SU-DHL-6 (cell line): ENCODE data around the gene ZNF212.
A peak's percentile ranks its signal among the peaks of the same experiment; 100 is the strongest.

Experiments
- H2AFZ ChIP-seq: fragments of 200-600 bp; sonication (generic); 2 replicates; pipeline ENCODE4 v1.6.1; 2014; ENCODE audit warnings: low read depth, mild to moderate bottlenecking, moderate library complexity, mixed read lengths, antibody characterized with exemption, low read length; ENCODE audit not compliant: severe bottlenecking
- H3F3A ChIP-seq: fragments of 200-600 bp; shearing (Covaris generic); 2 replicates; pipeline ENCODE4 v1.6.0; 2016; ENCODE audit warnings: antibody characterized with exemption, mild to moderate bottlenecking; ENCODE audit not compliant: insufficient read depth
- H3K27ac ChIP-seq: fragments of 200-600 bp; sonication (generic); 2 replicates; pipeline ENCODE4 v1.5.1; 2016; ENCODE audit warnings: low read depth, mild to moderate bottlenecking, low read length, moderate library complexity, mixed read lengths
- H3K27me3 ChIP-seq: fragments of 200-600 bp; sonication (generic), shearing (Covaris generic); 2 replicates; pipeline ENCODE4 v1.6.0; 2014; ENCODE audit warnings: mild to moderate bottlenecking, low read length
- H3K36me3 ChIP-seq: fragments of 200-600 bp; sonication (generic); 2 replicates; pipeline ENCODE4 v1.6.1; 2014; ENCODE audit warnings: mild to moderate bottlenecking, low read length, mixed read lengths
- H3K4me2 ChIP-seq: fragments of 300-600, 200-600 bp; shearing (Covaris generic), sonication (generic); 2 replicates; pipeline ENCODE4 v1.6.0; 2014; ENCODE audit warnings: low read length, low read depth, mild to moderate bottlenecking; ENCODE audit not compliant: poor library complexity, severe bottlenecking
- H3K4me3 ChIP-seq: fragments of 200-600 bp; sonication (generic); 2 replicates; pipeline ENCODE4 v1.5.1; 2014; ENCODE audit warnings: antibody characterized with exemption, low read length, mild to moderate bottlenecking, mixed read lengths; ENCODE audit not compliant: insufficient read depth, poor library complexity, severe bottlenecking
- H3K79me2 ChIP-seq: fragments of 200-600 bp; sonication (generic); 2 replicates; pipeline ENCODE4 v1.6.1; 2014; ENCODE audit warnings: mild to moderate bottlenecking, low read length, moderate library complexity; ENCODE audit not compliant: insufficient read depth
- H3K9ac ChIP-seq: fragments of 200-600 bp; sonication (generic); 2 replicates; pipeline ENCODE4 v1.7.0; 2014; ENCODE audit warnings: mild to moderate bottlenecking, low read length
- H3K9me2 ChIP-seq: fragments of 200-600 bp; sonication (generic); replicated peaks from 2 replicates; pipeline ENCODE4 v1.6.1; 2014; ENCODE audit warnings: low read length; ENCODE audit not compliant: insufficient read depth
- H3K9me3 ChIP-seq: fragments of 200-600 bp; sonication (generic); 2 replicates; pipeline ENCODE4 v1.6.1; 2014; ENCODE audit warnings: low read length, mixed read lengths; ENCODE audit not compliant: insufficient read depth
- H4K20me1 ChIP-seq: fragments of 200-600 bp; sonication (generic); 2 replicates; pipeline ENCODE4 v1.6.1; 2014; ENCODE audit warnings: low read depth, mild to moderate bottlenecking, antibody characterized with exemption, low read length, moderate library complexity, mixed read lengths
- EZH2phosphoT487 ChIP-seq: fragments of 200-600 bp; sonication (generic), shearing (Covaris generic); conservative IDR thresholded peaks from 2 replicates; pipeline ENCODE4 v1.6.1; 2018; ENCODE audit warnings: mild to moderate bottlenecking, antibody characterized with exemption, low read length, moderate library complexity, mixed read lengths
- TF ChIP-seq, protein P1 (sequence below): fragments of 200-600 bp; sonication (generic); IDR thresholded peaks from one replicate; pipeline ENCODE4 v1.5.1; 2017; ENCODE audit warnings: antibody characterized with exemption, mild to moderate bottlenecking, low read length, moderate library complexity; ENCODE audit not compliant: insufficient read depth, poor library complexity, severe bottlenecking

Gene ZNF212

GRCh38 chr7:149239345-149240143 is at the start of gene ZNF212:
TSS of gene ZNF212 (plus strand) at chr7:149239651. CDS start at chr7:149239779, 128 bp downstream.
- peaks cover 31% of the 10 kb centered on the region for H3K79me2 ChIP-seq
- TF ChIP-seq, protein P1, sequence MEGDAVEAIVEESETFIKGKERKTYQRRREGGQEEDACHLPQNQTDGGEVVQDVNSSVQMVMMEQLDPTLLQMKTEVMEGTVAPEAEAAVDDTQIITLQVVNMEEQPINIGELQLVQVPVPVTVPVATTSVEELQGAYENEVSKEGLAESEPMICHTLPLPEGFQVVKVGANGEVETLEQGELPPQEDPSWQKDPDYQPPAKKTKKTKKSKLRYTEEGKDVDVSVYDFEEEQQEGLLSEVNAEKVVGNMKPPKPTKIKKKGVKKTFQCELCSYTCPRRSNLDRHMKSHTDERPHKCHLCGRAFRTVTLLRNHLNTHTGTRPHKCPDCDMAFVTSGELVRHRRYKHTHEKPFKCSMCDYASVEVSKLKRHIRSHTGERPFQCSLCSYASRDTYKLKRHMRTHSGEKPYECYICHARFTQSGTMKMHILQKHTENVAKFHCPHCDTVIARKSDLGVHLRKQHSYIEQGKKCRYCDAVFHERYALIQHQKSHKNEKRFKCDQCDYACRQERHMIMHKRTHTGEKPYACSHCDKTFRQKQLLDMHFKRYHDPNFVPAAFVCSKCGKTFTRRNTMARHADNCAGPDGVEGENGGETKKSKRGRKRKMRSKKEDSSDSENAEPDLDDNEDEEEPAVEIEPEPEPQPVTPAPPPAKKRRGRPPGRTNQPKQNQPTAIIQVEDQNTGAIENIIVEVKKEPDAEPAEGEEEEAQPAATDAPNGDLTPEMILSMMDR = peak; percentile 64
- no peak for TF ChIP-seq EZH2phosphoT487
- peak within 1 kb of the TSS; percentile 85 for H2AFZ ChIP-seq
- H3F3A ChIP-seq = no peaks in the 10 kb centered on the region
- H3K9me3 ChIP-seq = no peaks in the 10 kb centered on the region
- H3K9ac ChIP-seq = peak within 1 kb of the TSS; percentile 73
- H4K20me1 ChIP-seq = no peaks in the 10 kb centered on the region
- peak within 1 kb of the TSS; percentile 81 for H3K4me3 ChIP-seq
- H3K27me3 ChIP-seq = no peaks in the 10 kb centered on the region
- H3K9me2 ChIP-seq = no peaks in the 10 kb centered on the region
- no peaks in the 10 kb centered on the region for H3K36me3 ChIP-seq
- peak within 1 kb of the TSS; percentile 77 for H3K4me2 ChIP-seq
- H3K27ac ChIP-seq = no peak within 1 kb of the TSS

DNA sequence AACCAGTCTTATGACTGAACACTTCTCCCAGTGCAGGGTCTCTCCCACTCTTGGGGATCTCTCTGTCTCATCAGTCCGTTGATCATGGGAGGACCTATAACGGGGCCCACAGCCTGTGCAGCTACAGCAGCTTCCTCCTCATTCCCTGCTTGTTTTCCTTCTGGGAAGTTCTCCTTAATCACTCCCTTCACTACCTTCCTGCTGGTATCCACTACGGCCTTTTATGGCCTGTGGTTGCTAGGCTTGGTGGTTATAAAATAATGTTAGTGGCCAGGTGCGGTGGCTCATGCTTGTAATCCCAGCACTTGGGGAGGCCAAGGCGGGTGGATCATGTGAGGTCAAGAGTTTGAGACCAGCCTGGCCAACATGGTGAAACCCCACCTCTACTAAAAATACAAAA is 47.6 kb upstream of the ZNF212 start:
- no peak overlapping the region for H3K27ac ChIP-seq
- no peak overlapping the region for H3K9ac ChIP-seq
- no peak overlapping the region for H2AFZ ChIP-seq

GRCh38 chr7:149194799-149195179 is 44.7 kb upstream of the ZNF212 start:
- peak overlapping the region; percentile 74 for H3K9ac ChIP-seq
- TF ChIP-seq, protein P1 = no peak
- TF ChIP-seq EZH2phosphoT487 = no peak
- H3F3A ChIP-seq = peaks cover 8% of the 10 kb centered on the region; the same call in 1 of the 2 replicates
- no peaks in the 10 kb centered on the region for H3K27me3 ChIP-seq
- peak overlapping the region; percentile 87 for H3K4me3 ChIP-seq
- H4K20me1 ChIP-seq = no peaks in the 10 kb centered on the region
- H3K79me2 ChIP-seq = peaks cover 21% of the 10 kb centered on the region; the same call in 1 of the 2 replicates
- peak overlapping the region; percentile 70 for H3K4me2 ChIP-seq
- no peaks in the 10 kb centered on the region for H3K36me3 ChIP-seq
- H3K27ac ChIP-seq = no peak overlapping the region
- no peaks in the 10 kb centered on the region for H3K9me2 ChIP-seq
- no peaks in the 10 kb centered on the region for H3K9me3 ChIP-seq
- peak overlapping the region; percentile 97 for H2AFZ ChIP-seq

More for the DNA sequence above, 47.6 kb upstream of the ZNF212 start:
- Histone ChIP-seq H3F3A (peaks cover 8% of the 10 kb centered on the region; the same call in 1 of the 2 replicates), H3K27me3 (no peaks in the 10 kb centered on the region), H3K4me2 (peak overlapping the region; percentile 15), H3K9me2 (no peaks in the 10 kb centered on the region), H3K4me3 (no peak overlapping the region), H3K36me3 (no peaks in the 10 kb centered on the region), H3K9me3 (no peaks in the 10 kb centered on the region), H4K20me1 (no peaks in the 10 kb centered on the region), H3K79me2 (peaks cover 10% of the 10 kb centered on the region; the same call in 1 of the 2 replicates)
- TF ChIP-seq, protein P1 = no peak
- TF ChIP-seq EZH2phosphoT487 = no peak
